GM18505 (cell line): ENCODE measurements around the gene SNAI1.

ENCODE experiments used
- ATAC-seq: cut with Tn5 transposase; IDR thresholded peaks from one replicate; pipeline ENCODE4 v1.9.1; 2021; ENCODE audit not compliant: unreplicated experiment
- POLR2A ChIP-seq: IDR thresholded peaks from 4 replicates; pipeline ENCODE4 v1.6.1; 2011; ENCODE audit warnings: borderline replicate concordance; ENCODE audit not compliant: insufficient read depth, insufficient read length; ENCODE audit errors: extremely low read depth

SNAI1 gene

DNA sequence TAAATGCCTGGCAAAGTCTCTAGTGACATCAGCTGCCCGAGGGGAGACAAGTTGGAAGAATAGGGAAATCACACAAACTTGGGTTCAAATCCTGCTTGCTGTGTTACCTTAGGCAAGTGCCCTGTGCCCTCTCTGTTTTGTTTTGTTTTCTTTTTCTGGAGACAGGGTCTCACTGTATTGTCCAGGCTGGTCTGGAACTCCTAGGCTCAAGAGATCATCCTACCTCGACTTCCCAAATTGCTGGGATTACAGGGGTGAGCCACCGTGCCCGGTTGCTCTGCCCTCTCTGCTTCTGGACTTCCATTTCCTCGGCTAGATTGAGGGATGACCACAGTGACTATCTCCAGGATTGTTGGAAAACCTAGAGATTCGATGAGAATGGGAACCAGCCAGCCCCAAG, 55.4 kb downstream of the SNAI1 start:
- no peak for TF ChIP-seq POLR2A
- no peak for ATAC-seq
